Bronchial epithelial cell (primary cell): ENCODE measurements around the gene KLK12. TPM values are rescaled to one million over a fixed set of nuclear protein-coding genes. Genes with fewer than 3 reads are reported as not detected.

ENCODE experiments used
- DNase-seq: peaks from one replicate; pipeline ENCODE4 v3.0.0-alpha.2; 2010; ENCODE audit warnings: low read depth
- FAIRE-seq: peaks from 2 replicates; lab custom pipeline; 2011; peaks lifted over from hg19 to GRCh38; lab: Jason Lieb, UNC
- H3K27me3 ChIP-seq: 2 replicates; pipeline ENCODE4 v1.5.1; 2011; ENCODE audit warnings: low read length; ENCODE audit not compliant: control insufficient read depth, insufficient read depth
- H3K36me3 ChIP-seq: 2 replicates; pipeline ENCODE4 v1.5.1; 2011; ENCODE audit warnings: low read length; ENCODE audit not compliant: control insufficient read depth, insufficient read depth
- H3K4me3 ChIP-seq: 2 replicates; pipeline ENCODE4 v1.5.1; 2011; ENCODE audit warnings: mild to moderate bottlenecking, low read depth, low read length, control low read depth
- CTCF ChIP-seq: IDR thresholded peaks from 2 replicates; pipeline ENCODE4 v1.5.1; 2011; ENCODE audit warnings: mild to moderate bottlenecking, moderate library complexity, low read length, control low read depth, inconsistent platforms; ENCODE audit not compliant: insufficient read depth, severe bottlenecking
- total RNA-seq: library from RNA; depleted of rRNA; stranded (reverse); fragments of >200 nt; gene quantifications from 2 replicates; pipeline ENCODE4 v1.2.1, GENCODE V29; 2014

KLK12 gene
- 26.1 TPM in 1 of 2 replicates, not detected in the other for total RNA-seq

GRCh38 chr19:51034704-51035103, at the start of gene KLK12:
TSS of gene KLK12 (minus strand) at chr19:51035002. CDS start at chr19:51034621, 381 bp downstream.
- TF ChIP-seq CTCF, result no peak
- H3K4me3 ChIP-seq, result no peak within 1 kb of the TSS
- H3K27me3 ChIP-seq, result peaks cover 1% of the 10 kb centered on the region
- FAIRE-seq, result no peak
- H3K36me3 ChIP-seq, result no peaks in the 10 kb centered on the region
- DNase-seq, result no peak

DNA sequence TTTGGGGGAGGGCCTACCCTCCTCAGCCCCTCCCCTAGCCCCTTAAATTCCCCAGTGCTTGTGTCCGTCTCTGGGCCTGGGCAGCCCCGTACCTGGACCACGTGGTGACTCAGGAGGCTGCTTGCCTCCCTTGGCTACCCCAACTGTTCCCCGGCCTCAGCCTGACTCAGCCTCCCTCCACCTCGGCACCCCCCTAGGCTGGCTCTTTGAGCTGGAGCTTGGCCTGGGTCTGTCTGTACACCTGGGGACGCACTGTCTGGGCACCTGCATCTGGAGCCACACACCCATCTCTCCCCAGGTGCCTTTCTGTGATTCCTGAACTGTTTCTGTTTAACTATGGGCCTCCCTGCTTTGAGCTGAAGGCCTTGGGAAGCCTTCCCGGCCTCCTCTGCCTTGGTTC, 49.7 kb upstream of the KLK12 start:
- Histone ChIP-seq H3K36me3 (no peaks in the 10 kb centered on the region), H3K27me3 (peaks cover 2% of the 10 kb centered on the region), H3K4me3 (no peak overlapping the region)
- FAIRE-seq, result no peak
- TF ChIP-seq CTCF, result no peak
- no peak for DNase-seq

- H3K27me3 ChIP-seq, result no peaks in the 10 kb centered on the region
- no peak for TF ChIP-seq CTCF
- no peak for FAIRE-seq
- no peak overlapping the region for H3K4me3 ChIP-seq
- no peaks in the 10 kb centered on the region for H3K36me3 ChIP-seq
- DNase-seq, result no peak
These were observed 49.0 kb upstream of the KLK12 start for GRCh38 chr19:51083783-51084182.

DNA sequence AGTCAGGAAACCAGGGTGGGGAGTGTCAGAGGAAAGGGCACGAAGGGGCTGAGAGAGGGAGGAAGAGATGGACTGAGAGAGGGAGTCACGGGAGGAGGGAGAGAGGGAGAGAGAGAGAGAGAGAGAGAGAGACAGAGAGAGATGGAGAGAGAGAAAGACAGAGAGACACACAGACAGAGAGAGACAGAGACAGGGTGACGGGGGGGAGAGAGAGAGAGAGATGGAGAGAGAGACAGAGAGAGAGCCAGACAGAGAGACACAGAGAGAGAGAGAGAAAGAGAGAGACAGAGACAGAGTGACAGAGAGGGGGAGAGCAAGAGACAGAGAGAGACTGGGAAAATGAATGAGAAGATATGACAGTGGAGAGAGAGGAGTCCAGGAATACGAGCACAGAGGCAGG, 48.4 kb upstream of the KLK12 start:
- no peak for TF ChIP-seq CTCF
- Histone ChIP-seq H3K4me3 (no peak overlapping the region), H3K27me3 (no peaks in the 10 kb centered on the region), H3K36me3 (no peaks in the 10 kb centered on the region)
- no peak for DNase-seq
- FAIRE-seq, result no peak

GRCh38 chr19:51082611-51083010, 47.8 kb upstream of the KLK12 start, which contains the start of gene KLK14:
TSS of gene KLK14 (minus strand) at chr19:51082887. CDS start at chr19:51082614, 273 bp downstream.
- DNase-seq, result no peak
- Histone ChIP-seq H3K36me3 (no peaks in the 10 kb centered on the region), H3K27me3 (no peaks in the 10 kb centered on the region), H3K4me3 (no peak within 1 kb of the TSS)
- TF ChIP-seq CTCF, result no peak
- FAIRE-seq, result no peak

GRCh38 chr19:51081476-51081875, 46.7 kb upstream of the KLK12 start:
- FAIRE-seq, result no peak
- no peak overlapping the region for H3K4me3 ChIP-seq
- DNase-seq, result no peak
- TF ChIP-seq CTCF, result no peak
- no peaks in the 10 kb centered on the region for H3K36me3 ChIP-seq
- H3K27me3 ChIP-seq, result no peaks in the 10 kb centered on the region
